Esophagus squamous epithelium (tissue), 5 donors: ENCODE measurements around the gene WNT16. TPM values are rescaled to one million over a fixed set of nuclear protein-coding genes. Genes with fewer than 3 reads are reported as not detected.

Experiments used
- DNase-seq: peaks from one replicate; lab custom pipeline; 2025; lab: John Stamatoyannopoulos, UW
- H3K27ac ChIP-seq, 4 donors: fragments of 200-600 bp; sonication (generic); one replicate each; pipeline ENCODE4 v1.5.1; 2016 to 2019; ENCODE audit warnings: mild to moderate bottlenecking in 1 of 4
- H3K27me3 ChIP-seq, 4 donors: fragments of 200-600 bp; sonication (generic); 1 replicate in 3 of 4; 2 replicates in 1 of 4; pipeline versions ENCODE4 v1.5.1 to v1.6.0; 2017 to 2021; ENCODE audit warnings: antibody characterized with exemption in 1 of 4
- H3K36me3 ChIP-seq, 3 donors: fragments of 200-600 bp; sonication (generic); one replicate each; pipeline ENCODE4 v1.5.1; 2016 to 2019
- H3K4me1 ChIP-seq, 3 donors: fragments of 200-600 bp; sonication (generic); one replicate each; pipeline ENCODE4 v1.5.1; 2017 to 2019
- H3K4me3 ChIP-seq, 4 donors: fragments of 200-600 bp; sonication (generic); 1 replicate in 3 of 4; 2 replicates in 1 of 4; pipeline ENCODE4 v1.5.1; 2016 to 2019; ENCODE audit warnings: mild to moderate bottlenecking in 2 of 4, moderate library complexity in 1 of 4
- H3K9me3 ChIP-seq, 3 donors: fragments of 200-600 bp; sonication (generic); one replicate each; pipeline ENCODE4 v1.5.1; 2016 to 2019
- POLR2A ChIP-seq, 4 donors: fragments of 450-650 bp; IDR thresholded peaks; one replicate each; pipeline ENCODE4 v1.6.1; 2017; ENCODE audit warnings: antibody characterized with exemption in 4 of 4, mild to moderate bottlenecking in 4 of 4, moderate library complexity in 3 of 4
- WGBS, 2 donors: methylation state at CpG; one replicate each; pipeline ENCODE4 v1.1.5; 2018; 5-methylcytosine and 5-hydroxymethylcytosine counted together
- intact Hi-C: fragments of 100-400 bp; cut with DNase I; formaldehyde crosslinking; loops from one replicate; pipeline ENCODE4 v1.15.0; 2022
- total RNA-seq, 4 donors: library from RNA; depleted of rRNA; stranded (reverse); fragments of >200 nt; gene quantifications; one replicate each; pipeline ENCODE4 v1.1.0, GENCODE V29; 2016
- TF ChIP-seq, protein P1 (sequence below), 6 experiments: fragments of 450-650 bp in 4 of 6; fragments of 200-600 bp in 2 of 6; sonication (generic) in 2 of 6; IDR thresholded peaks; one replicate each; pipeline ENCODE4 v1.5.1; 2016 to 2019; ENCODE audit warnings: antibody characterized with exemption in 6 of 6, mild to moderate bottlenecking in 4 of 6, moderate library complexity in 4 of 6
- donor health status: DM: yes; HTN: yes; CAD: no.

The WNT16 gene
- total RNA-seq, 4 donors from 2014 or later, result 0.18 to 0.29 (median 0.19) TPM; not detected in 1

- DNase-seq, result no peak
- Histone ChIP-seq H3K36me3 (no peaks in the 10 kb centered on the region), H3K9me3 (no peaks in the 10 kb centered on the region), H3K4me3 (no peak overlapping the region), H3K4me1 (no peaks in the 10 kb centered on the region), H3K27ac (no peak overlapping the region), H3K27me3 (no peaks in the 10 kb centered on the region)
- WGBS, 2 donors, result 70 to 85% methylated on average over 2 of the region's 2 CpGs
- TF ChIP-seq, protein P1, sequence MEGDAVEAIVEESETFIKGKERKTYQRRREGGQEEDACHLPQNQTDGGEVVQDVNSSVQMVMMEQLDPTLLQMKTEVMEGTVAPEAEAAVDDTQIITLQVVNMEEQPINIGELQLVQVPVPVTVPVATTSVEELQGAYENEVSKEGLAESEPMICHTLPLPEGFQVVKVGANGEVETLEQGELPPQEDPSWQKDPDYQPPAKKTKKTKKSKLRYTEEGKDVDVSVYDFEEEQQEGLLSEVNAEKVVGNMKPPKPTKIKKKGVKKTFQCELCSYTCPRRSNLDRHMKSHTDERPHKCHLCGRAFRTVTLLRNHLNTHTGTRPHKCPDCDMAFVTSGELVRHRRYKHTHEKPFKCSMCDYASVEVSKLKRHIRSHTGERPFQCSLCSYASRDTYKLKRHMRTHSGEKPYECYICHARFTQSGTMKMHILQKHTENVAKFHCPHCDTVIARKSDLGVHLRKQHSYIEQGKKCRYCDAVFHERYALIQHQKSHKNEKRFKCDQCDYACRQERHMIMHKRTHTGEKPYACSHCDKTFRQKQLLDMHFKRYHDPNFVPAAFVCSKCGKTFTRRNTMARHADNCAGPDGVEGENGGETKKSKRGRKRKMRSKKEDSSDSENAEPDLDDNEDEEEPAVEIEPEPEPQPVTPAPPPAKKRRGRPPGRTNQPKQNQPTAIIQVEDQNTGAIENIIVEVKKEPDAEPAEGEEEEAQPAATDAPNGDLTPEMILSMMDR (IDR thresholded peaks at IDR 0.05), result no peak
- no peak for TF ChIP-seq POLR2A (IDR thresholded peaks at IDR 0.05)
- intact Hi-C loops, result no loop called here
Observed at GRCh38 chr7:121294448-121294992, 34.3 kb upstream of the WNT16 start.

- no peaks in the 10 kb centered on the region for H3K36me3 ChIP-seq
- H3K4me3 ChIP-seq, result no peak overlapping the region
- intact Hi-C loops, result no loop called here
- TF ChIP-seq POLR2A (IDR thresholded peaks at IDR 0.05), result no peak
- TF ChIP-seq, protein P1 (IDR thresholded peaks at IDR 0.05), result no peak
- peaks cover 0 to 20% (median 0%) of the 10 kb centered on the region in 3 donors for H3K4me1 ChIP-seq
- DNase-seq, result no peak
- H3K27me3 ChIP-seq, result no peaks in the 10 kb centered on the region
- 41 to 48% methylated on average over 2 of the region's 2 CpGs for WGBS, 2 donors
- no peaks in the 10 kb centered on the region for H3K9me3 ChIP-seq
- no peak overlapping the region for H3K27ac ChIP-seq
Observed at GRCh38 chr7:121297843-121298242, 31.0 kb upstream of the WNT16 start.

- no peaks in the 10 kb centered on the region for H3K9me3 ChIP-seq
- TF ChIP-seq, protein P1 (IDR thresholded peaks at IDR 0.05), result no peak
- TF ChIP-seq POLR2A (IDR thresholded peaks at IDR 0.05), result no peak
- no peak for DNase-seq
- H3K27ac ChIP-seq, result no peak overlapping the region
- H3K36me3 ChIP-seq, result no peaks in the 10 kb centered on the region
- WGBS, 2 donors, result 65 to 85% methylated on average over 2 of the region's 2 CpGs
- no peaks in the 10 kb centered on the region for H3K27me3 ChIP-seq
- H3K4me3 ChIP-seq, result no peak overlapping the region
- peaks cover 0 to 20% (median 0%) of the 10 kb centered on the region in 3 donors for H3K4me1 ChIP-seq
- intact Hi-C loops, result no loop called here
Observed at GRCh38 chr7:121298831-121299239, 30.0 kb upstream of the WNT16 start.

- WGBS, 2 donors, result 49 to 58% methylated on average over 2 of the region's 2 CpGs
Observed at GRCh38 chr7:121300685-121301420, 27.9 kb upstream of the WNT16 start.

More at GRCh38 chr7:121300685-121301420, 27.9 kb upstream of the WNT16 start:
- Histone ChIP-seq H3K9me3 (no peaks in the 10 kb centered on the region), H3K27ac (peak overlapping the region in 1 of 4 donors; percentile 45), H3K27me3 (no peaks in the 10 kb centered on the region), H3K4me1 (peaks cover 0 to 20% (median 0%) of the 10 kb centered on the region in 3 donors), H3K36me3 (no peaks in the 10 kb centered on the region), H3K4me3 (no peak overlapping the region)
- intact Hi-C loops, result no loop called here
- no peak for DNase-seq
- TF ChIP-seq POLR2A (IDR thresholded peaks at IDR 0.05), result no peak
- TF ChIP-seq, protein P1 (IDR thresholded peaks at IDR 0.05), result no peak
